ENCODE data around the gene SMAD7.

Gene SMAD7

DNA sequence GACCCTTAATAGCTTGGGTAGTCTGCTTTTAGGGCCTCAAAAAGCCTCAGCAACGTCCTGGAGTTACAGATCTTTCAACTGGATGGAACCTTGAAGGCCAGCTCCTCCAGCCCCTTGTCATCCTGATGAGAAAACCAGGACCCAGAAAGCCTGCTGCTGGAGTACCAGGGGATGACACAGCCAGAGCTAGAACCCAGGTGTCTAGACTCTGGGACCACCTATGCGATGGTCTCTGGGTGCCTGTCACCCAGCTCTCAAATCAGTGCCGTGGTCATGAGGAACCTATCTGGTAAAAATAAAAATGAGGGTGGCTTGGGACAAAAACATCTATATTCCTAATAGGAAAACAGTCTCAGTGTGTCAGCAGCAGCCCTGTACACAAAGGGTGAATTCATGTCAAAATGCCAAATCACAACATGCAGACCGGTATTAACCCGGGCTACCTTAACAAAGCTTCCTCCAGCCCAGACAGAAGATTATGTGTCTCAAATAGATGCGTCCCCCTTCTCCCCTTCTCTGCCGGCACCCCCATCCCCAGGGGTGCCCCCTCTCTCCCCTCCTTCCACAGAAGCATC lies 28.5 kb downstream of the SMAD7 start:
- no peak overlapping the region for H3K4me3 ChIP-seq (replicated peaks; ENCODE audit: low read depth, low read length)
- DNase-seq (ENCODE audit: extremely low read depth, insufficient read length), result no peak
- no peaks in the 10 kb centered on the region for H3K27me3 ChIP-seq (replicated peaks; ENCODE audit: control insufficient read depth, insufficient read depth, low read length)
- H3K36me3 ChIP-seq (ENCODE audit: control insufficient read depth, insufficient read depth, low read length), result peaks cover 12% of the 10 kb centered on the region; the same call in 1 of the 2 replicates
- TF ChIP-seq, protein P1, sequence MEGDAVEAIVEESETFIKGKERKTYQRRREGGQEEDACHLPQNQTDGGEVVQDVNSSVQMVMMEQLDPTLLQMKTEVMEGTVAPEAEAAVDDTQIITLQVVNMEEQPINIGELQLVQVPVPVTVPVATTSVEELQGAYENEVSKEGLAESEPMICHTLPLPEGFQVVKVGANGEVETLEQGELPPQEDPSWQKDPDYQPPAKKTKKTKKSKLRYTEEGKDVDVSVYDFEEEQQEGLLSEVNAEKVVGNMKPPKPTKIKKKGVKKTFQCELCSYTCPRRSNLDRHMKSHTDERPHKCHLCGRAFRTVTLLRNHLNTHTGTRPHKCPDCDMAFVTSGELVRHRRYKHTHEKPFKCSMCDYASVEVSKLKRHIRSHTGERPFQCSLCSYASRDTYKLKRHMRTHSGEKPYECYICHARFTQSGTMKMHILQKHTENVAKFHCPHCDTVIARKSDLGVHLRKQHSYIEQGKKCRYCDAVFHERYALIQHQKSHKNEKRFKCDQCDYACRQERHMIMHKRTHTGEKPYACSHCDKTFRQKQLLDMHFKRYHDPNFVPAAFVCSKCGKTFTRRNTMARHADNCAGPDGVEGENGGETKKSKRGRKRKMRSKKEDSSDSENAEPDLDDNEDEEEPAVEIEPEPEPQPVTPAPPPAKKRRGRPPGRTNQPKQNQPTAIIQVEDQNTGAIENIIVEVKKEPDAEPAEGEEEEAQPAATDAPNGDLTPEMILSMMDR (IDR thresholded peaks at IDR 0.05; ENCODE audit: insufficient read depth, low read length, poor library complexity, severe bottlenecking), result no peak

DNA sequence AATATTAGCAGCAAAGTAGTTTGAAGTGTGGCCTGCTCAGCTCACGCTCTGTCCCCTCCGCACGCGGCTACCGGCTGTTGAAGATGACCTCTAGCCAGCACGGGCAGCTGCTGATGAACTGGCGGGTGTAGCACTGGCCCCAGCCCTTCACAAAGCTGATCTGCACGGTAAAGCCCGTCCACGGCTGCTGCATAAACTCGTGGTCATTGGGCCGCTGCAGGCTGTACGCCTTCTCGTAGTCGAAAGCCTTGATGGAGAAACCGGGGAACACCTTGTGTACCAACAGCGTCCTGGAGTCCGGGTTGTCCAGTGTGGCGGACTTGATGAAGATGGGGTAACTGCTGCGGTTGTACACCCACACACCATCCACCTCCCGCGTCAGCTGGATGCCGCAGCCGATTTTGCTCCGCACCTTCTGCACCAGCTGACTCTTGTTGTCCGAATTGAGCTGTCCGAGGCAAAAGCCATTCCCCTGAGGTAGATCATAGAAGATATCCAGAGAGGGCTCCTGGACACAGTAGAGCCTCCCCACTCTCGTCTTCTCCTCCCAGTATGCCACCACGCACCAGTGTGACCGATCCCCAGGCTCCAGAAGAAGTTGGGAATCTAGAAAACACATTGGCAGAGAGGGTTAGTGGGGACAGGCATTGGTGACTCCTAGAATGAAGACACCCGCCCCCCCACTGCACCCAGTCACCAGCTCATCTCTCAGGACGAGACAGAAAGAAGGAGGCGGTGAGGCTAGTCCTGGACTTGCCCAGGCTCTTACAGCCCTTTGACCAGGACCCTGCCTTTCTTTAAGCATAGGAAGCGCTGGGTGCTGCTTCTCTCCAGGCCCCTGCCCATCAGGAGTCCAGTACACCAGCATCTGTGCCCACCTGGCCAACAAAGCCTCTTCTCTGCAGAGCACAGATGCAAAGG lies 29.2 kb downstream of the SMAD7 start:
- Histone ChIP-seq H3K27me3 (replicated peaks; ENCODE audit: control insufficient read depth, insufficient read depth, low read length) (no peaks in the 10 kb centered on the region), H3K4me3 (replicated peaks; ENCODE audit: low read depth, low read length) (no peak overlapping the region), H3K36me3 (ENCODE audit: control insufficient read depth, insufficient read depth, low read length) (peaks cover 12% of the 10 kb centered on the region; the same call in 1 of the 2 replicates)
- DNase-seq (ENCODE audit: extremely low read depth, insufficient read length), result no peak
- TF ChIP-seq, protein P1 (IDR thresholded peaks at IDR 0.05; ENCODE audit: insufficient read depth, low read length, poor library complexity, severe bottlenecking), result no peak

- Histone ChIP-seq H3K4me3 (replicated peaks; ENCODE audit: low read depth, low read length) (no peak overlapping the region), H3K36me3 (ENCODE audit: control insufficient read depth, insufficient read depth, low read length) (peaks cover 10% of the 10 kb centered on the region; the same call in 1 of the 2 replicates), H3K27me3 (replicated peaks; ENCODE audit: control insufficient read depth, insufficient read depth, low read length) (no peaks in the 10 kb centered on the region)
- DNase-seq (ENCODE audit: extremely low read depth, insufficient read length), result no peak
- TF ChIP-seq, protein P1 (IDR thresholded peaks at IDR 0.05; ENCODE audit: insufficient read depth, low read length, poor library complexity, severe bottlenecking), result no peak
Measured at GRCh38 chr18:48920408-48921038, 30.2 kb downstream of the SMAD7 start.

DNA sequence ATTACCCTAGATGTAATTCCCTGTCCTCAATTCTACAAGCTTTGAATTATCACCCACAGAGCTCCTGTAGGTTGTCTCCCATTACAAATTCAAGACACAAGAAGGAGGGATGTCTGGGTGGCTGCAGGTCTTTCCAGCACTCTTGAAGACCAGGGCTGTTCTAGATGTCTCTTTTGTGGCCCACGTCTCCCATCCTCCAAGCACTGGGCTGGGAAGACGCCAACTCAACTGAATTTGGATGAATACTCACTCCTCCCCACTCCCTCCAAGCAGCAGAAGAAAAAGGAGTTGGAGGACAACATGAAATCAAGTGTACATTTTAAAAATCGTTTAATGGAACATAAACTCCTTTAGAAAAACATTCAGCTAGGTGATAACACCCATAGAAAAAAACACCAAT lies 31.2 kb downstream of the SMAD7 start:
- no peak for DNase-seq (ENCODE audit: extremely low read depth, insufficient read length)
- Histone ChIP-seq H3K27me3 (replicated peaks; ENCODE audit: control insufficient read depth, insufficient read depth, low read length) (no peaks in the 10 kb centered on the region), H3K36me3 (ENCODE audit: control insufficient read depth, insufficient read depth, low read length) (peaks cover 10% of the 10 kb centered on the region; the same call in 1 of the 2 replicates), H3K4me3 (replicated peaks; ENCODE audit: low read depth, low read length) (no peak overlapping the region)
- TF ChIP-seq, protein P1 (IDR thresholded peaks at IDR 0.05; ENCODE audit: insufficient read depth, low read length, poor library complexity, severe bottlenecking), result no peak

GRCh38 chr18:48918660-48919456 lies 31.9 kb downstream of the SMAD7 start:
- peaks cover 10% of the 10 kb centered on the region; the same call in 1 of the 2 replicates for H3K36me3 ChIP-seq (ENCODE audit: control insufficient read depth, insufficient read depth, low read length)
- no peaks in the 10 kb centered on the region for H3K27me3 ChIP-seq (replicated peaks; ENCODE audit: control insufficient read depth, insufficient read depth, low read length)
- no peak overlapping the region for H3K4me3 ChIP-seq (replicated peaks; ENCODE audit: low read depth, low read length)
- TF ChIP-seq, protein P1 (IDR thresholded peaks at IDR 0.05; ENCODE audit: insufficient read depth, low read length, poor library complexity, severe bottlenecking), result no peak
- DNase-seq (ENCODE audit: extremely low read depth, insufficient read length), result no peak

Measured in GM06990 (cell line).